ENCODE results near the gene NUDT1.

Gene NUDT1

DNA sequence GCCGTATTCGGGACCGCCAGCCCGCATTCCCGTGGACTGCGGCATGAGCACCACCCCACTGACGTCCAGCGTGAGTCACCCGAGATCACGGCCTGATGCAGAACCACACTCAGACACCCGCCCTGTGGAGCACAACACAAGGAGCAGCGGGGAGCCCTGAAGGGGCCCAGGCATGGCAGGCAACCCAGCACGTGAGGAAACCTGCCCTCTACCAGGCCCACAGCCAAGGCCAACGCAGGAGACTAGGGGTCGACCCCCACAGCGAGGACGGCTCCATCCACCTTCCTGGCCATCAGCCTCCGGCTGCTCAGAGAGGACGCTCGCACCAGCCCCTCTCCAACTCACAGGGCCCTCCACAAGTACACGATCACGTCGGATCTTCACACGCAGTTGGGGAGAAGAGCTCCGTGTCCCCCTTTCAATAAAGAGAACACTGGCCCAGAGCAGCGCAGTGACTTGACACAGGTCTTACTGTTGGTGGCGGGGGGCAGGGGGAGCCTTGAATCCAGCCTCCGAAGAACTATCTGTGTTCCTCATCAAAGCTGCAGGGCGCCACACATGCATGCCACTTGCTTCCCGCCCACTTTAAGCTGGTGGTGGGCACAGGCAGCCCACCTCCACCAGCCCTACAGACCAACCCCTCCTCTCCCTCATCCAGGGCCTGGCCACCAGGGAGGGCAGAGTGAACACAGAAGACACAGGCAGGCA, 31.3 kb upstream of the NUDT1 start:
- DNase-seq (ENCODE audit: low spot score in 2 of 2) (no peak), ATAC-seq (replicated peaks; ENCODE audit: extremely low read depth, poor library complexity, severe bottlenecking) (no peak)
- H3K27me3 Mint-ChIP-seq: no peaks in the 10 kb centered on the region
- H3K9me3 Mint-ChIP-seq: no peaks in the 10 kb centered on the region
- no peak overlapping the region for H3K27ac Mint-ChIP-seq (ENCODE audit: low read depth)
- no peak overlapping the region for H3K4me3 Mint-ChIP-seq
- peaks cover 10% of the 10 kb centered on the region for H3K36me3 Mint-ChIP-seq (ENCODE audit: insufficient read depth)
- H3K4me1 Mint-ChIP-seq: peaks cover 11% of the 10 kb centered on the region

GRCh38 chr7:2211259-2211880, 30.7 kb upstream of the NUDT1 start:
- DNase-seq (ENCODE audit: low spot score in 2 of 2): no peak
- peaks cover 14% of the 10 kb centered on the region for H3K4me1 Mint-ChIP-seq

DNA sequence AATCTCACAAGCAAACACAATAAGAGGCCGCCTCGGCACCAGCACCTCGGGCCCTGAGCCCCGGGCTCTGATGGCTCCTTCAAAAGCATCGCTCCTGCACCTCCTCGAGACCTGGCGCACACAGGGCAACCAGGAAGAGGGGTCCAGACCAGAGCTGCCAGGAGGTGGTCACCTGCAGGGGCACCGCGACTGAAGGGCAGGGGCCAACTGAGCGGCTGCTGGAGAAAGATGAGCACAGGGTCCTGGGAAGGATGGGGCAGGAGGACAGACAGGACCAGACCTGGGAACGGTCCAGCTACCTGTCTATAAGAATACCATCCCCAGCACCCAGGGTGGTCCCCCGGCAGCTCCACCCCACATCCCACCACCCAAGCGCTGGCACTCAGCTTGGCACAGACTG, 30.1 kb upstream of the NUDT1 start:
- peaks cover 12% of the 10 kb centered on the region for H3K36me3 Mint-ChIP-seq (ENCODE audit: insufficient read depth)
- no peak overlapping the region for H3K4me3 Mint-ChIP-seq
- no peak for DNase-seq (ENCODE audit: low spot score in 2 of 2)
- H3K27me3 Mint-ChIP-seq: no peaks in the 10 kb centered on the region
- ATAC-seq (replicated peaks; ENCODE audit: extremely low read depth, poor library complexity, severe bottlenecking): no peak
- H3K27ac Mint-ChIP-seq (ENCODE audit: low read depth): no peak overlapping the region
- H3K4me1 Mint-ChIP-seq: peaks cover 14% of the 10 kb centered on the region
- H3K9me3 Mint-ChIP-seq: no peaks in the 10 kb centered on the region

More at GRCh38 chr7:2211259-2211880, 30.7 kb upstream of the NUDT1 start:
- no peak overlapping the region for H3K4me3 Mint-ChIP-seq
- H3K36me3 Mint-ChIP-seq (ENCODE audit: insufficient read depth): peaks cover 13% of the 10 kb centered on the region
- no peaks in the 10 kb centered on the region for H3K27me3 Mint-ChIP-seq
- peak overlapping the region; percentile 41 for H3K27ac Mint-ChIP-seq (ENCODE audit: low read depth)
- ATAC-seq (replicated peaks; ENCODE audit: extremely low read depth, poor library complexity, severe bottlenecking): no peak
- no peaks in the 10 kb centered on the region for H3K9me3 Mint-ChIP-seq

DNA sequence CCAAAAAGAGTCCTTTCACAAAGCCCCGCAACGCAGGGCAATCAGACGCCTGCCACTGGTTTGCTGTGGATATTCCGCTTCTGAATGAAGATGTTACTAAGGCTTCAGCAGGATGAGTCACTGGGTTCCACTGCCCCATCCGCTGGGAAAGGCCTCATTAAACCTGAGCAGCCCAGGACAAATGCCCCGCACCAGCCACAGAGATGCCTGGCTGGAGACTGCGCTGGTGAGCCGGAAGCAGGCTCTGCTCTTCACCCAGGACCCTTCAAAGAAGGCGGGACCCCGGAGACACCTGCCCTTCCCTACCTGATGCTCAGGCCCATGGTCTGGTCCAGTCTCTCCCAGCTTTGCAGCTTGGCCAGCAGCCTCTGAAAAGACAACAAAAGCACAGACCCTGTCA, 29.1 kb upstream of the NUDT1 start:
- no peak for DNase-seq (ENCODE audit: low spot score in 2 of 2)
- ATAC-seq (replicated peaks; ENCODE audit: extremely low read depth, poor library complexity, severe bottlenecking): no peak
- Mint-ChIP-seq H3K27ac (ENCODE audit: low read depth) (no peak overlapping the region), H3K36me3 (ENCODE audit: insufficient read depth) (peaks cover 16% of the 10 kb centered on the region), H3K27me3 (no peaks in the 10 kb centered on the region), H3K4me3 (no peak overlapping the region), H3K4me1 (peaks cover 14% of the 10 kb centered on the region), H3K9me3 (no peaks in the 10 kb centered on the region)

GRCh38 chr7:2213551-2214215, 28.3 kb upstream of the NUDT1 start:
- H3K4me3 Mint-ChIP-seq: no peak overlapping the region
- H3K4me1 Mint-ChIP-seq: peaks cover 14% of the 10 kb centered on the region
- peaks cover 18% of the 10 kb centered on the region for H3K36me3 Mint-ChIP-seq (ENCODE audit: insufficient read depth)
- ATAC-seq (replicated peaks; ENCODE audit: extremely low read depth, poor library complexity, severe bottlenecking): no peak
- peak overlapping the region; percentile 38 for H3K27ac Mint-ChIP-seq (ENCODE audit: low read depth)
- no peaks in the 10 kb centered on the region for H3K9me3 Mint-ChIP-seq
- DNase-seq (ENCODE audit: low spot score in 2 of 2): no peak
- H3K27me3 Mint-ChIP-seq: no peaks in the 10 kb centered on the region

DNA sequence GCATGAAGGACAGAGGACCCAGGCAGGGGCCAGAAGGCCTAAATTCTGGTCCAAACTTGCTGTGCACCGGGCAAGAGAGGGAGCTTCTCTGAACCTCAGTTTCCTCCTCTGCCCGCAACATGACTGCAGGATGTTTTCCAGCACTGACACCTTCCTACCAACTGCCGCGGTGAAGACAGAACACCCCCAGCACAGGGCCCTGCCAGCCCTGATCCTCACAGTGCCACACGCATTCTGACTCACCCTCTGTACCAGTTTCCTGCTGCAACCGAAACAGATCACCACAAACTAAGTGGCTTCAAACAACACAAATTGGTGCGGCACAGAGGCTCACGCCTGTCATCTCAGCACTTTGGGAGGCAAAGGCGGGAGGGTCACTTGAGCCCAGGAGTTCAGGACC, 27.4 kb upstream of the NUDT1 start:
- Mint-ChIP-seq H3K4me1 (peaks cover 14% of the 10 kb centered on the region), H3K36me3 (ENCODE audit: insufficient read depth) (peaks cover 18% of the 10 kb centered on the region), H3K27me3 (no peaks in the 10 kb centered on the region), H3K9me3 (no peaks in the 10 kb centered on the region), H3K4me3 (no peak overlapping the region), H3K27ac (ENCODE audit: low read depth) (no peak overlapping the region)
- DNase-seq (ENCODE audit: low spot score in 2 of 2): no peak
- ATAC-seq (replicated peaks; ENCODE audit: extremely low read depth, poor library complexity, severe bottlenecking): no peak

DNA sequence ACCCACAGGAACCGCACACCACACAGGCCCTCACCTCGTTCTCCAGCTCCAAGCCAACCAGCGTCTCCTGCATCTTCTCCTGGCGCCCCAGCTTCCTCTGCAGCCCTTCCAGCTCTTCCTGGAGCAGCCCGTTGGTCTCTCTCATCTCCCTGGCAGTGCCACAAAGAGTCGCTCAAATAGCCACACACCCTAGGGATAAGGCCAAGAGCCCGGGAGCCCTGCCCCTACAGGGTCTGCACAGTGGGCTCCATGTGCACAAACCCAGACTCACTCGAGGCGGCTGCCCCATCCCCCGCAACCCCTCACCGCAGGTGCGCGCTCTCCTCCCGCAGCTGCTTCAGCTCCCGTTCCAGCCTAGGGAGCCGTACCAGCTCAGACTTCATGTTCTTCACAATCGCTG, 26.2 kb upstream of the NUDT1 start:
- H3K4me3 Mint-ChIP-seq: no peak overlapping the region
- no peak for ATAC-seq (replicated peaks; ENCODE audit: extremely low read depth, poor library complexity, severe bottlenecking)
- peaks cover 19% of the 10 kb centered on the region for H3K4me1 Mint-ChIP-seq
- no peaks in the 10 kb centered on the region for H3K27me3 Mint-ChIP-seq
- H3K36me3 Mint-ChIP-seq (ENCODE audit: insufficient read depth): peaks cover 18% of the 10 kb centered on the region
- H3K9me3 Mint-ChIP-seq: no peaks in the 10 kb centered on the region
- DNase-seq (ENCODE audit: low spot score in 2 of 2): no peak
- no peak overlapping the region for H3K27ac Mint-ChIP-seq (ENCODE audit: low read depth)

GRCh38 chr7:2217206-2217605, 24.8 kb upstream of the NUDT1 start:
- peaks cover 21% of the 10 kb centered on the region for H3K36me3 Mint-ChIP-seq (ENCODE audit: insufficient read depth)
- peaks cover 19% of the 10 kb centered on the region for H3K4me1 Mint-ChIP-seq
- no peak overlapping the region for H3K27ac Mint-ChIP-seq (ENCODE audit: low read depth)
- no peak for DNase-seq (ENCODE audit: low spot score in 2 of 2)
- no peaks in the 10 kb centered on the region for H3K9me3 Mint-ChIP-seq
- H3K4me3 Mint-ChIP-seq: no peak overlapping the region
- no peaks in the 10 kb centered on the region for H3K27me3 Mint-ChIP-seq
- ATAC-seq (replicated peaks; ENCODE audit: extremely low read depth, poor library complexity, severe bottlenecking): no peak

- H3K27me3 Mint-ChIP-seq: no peaks in the 10 kb centered on the region
- ATAC-seq (replicated peaks; ENCODE audit: extremely low read depth, poor library complexity, severe bottlenecking): no peak
- H3K36me3 Mint-ChIP-seq (ENCODE audit: insufficient read depth): peaks cover 21% of the 10 kb centered on the region
- no peak overlapping the region for H3K4me3 Mint-ChIP-seq
- no peak overlapping the region for H3K27ac Mint-ChIP-seq (ENCODE audit: low read depth)
- no peak for DNase-seq (ENCODE audit: low spot score in 2 of 2)
- H3K9me3 Mint-ChIP-seq: no peaks in the 10 kb centered on the region
- H3K4me1 Mint-ChIP-seq: peaks cover 19% of the 10 kb centered on the region
Observed at GRCh38 chr7:2217716-2218443, 24.1 kb upstream of the NUDT1 start.

DNA sequence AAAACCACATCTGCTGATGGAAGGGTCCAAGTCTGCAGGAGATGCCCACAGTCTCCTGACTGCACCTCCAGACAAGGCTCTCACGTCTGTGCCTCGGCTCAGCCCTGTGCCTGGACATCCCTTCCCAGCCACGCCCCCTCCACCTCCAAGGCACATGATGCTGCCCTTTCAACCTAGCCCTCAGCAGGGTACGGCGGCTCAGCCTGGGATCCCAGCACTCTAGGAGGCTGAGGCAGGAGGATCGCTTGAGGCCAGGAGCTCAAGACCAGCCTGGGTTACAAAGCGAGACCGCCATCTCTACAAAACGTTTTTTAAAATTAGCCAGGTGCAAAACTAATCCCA, 23.6 kb upstream of the NUDT1 start:
- Mint-ChIP-seq H3K27ac (ENCODE audit: low read depth) (no peak overlapping the region), H3K9me3 (no peaks in the 10 kb centered on the region), H3K4me3 (no peak overlapping the region), H3K36me3 (ENCODE audit: insufficient read depth) (peaks cover 21% of the 10 kb centered on the region), H3K4me1 (peaks cover 19% of the 10 kb centered on the region), H3K27me3 (no peaks in the 10 kb centered on the region)
- ATAC-seq (replicated peaks; ENCODE audit: extremely low read depth, poor library complexity, severe bottlenecking) (no peak), DNase-seq (ENCODE audit: low spot score in 2 of 2) (no peak)

DNA sequence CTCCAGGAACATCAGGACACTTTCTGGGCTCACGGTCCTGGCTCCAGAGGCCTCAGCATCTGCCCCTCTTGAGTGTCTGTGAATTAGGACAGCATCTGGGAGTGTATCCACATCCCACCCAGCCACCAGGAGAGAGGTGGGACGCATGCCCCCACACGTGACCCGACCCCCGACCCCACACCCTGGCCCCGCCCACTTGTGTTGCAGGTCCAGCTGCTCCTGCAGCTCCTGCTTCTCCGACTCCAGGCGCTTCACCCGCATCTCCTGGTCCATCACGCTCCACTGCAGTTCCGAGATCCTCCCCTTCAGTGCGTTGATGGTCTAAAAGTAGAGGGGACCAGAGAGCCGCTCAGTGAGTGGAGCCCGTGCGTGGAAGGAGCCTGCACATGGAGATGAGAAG, 22.9 kb upstream of the NUDT1 start:
- Mint-ChIP-seq H3K27ac (ENCODE audit: low read depth) (peak overlapping the region; percentile 29), H3K36me3 (ENCODE audit: insufficient read depth) (peaks cover 20% of the 10 kb centered on the region), H3K9me3 (no peaks in the 10 kb centered on the region), H3K4me1 (peaks cover 16% of the 10 kb centered on the region), H3K4me3 (no peak overlapping the region), H3K27me3 (no peaks in the 10 kb centered on the region)
- ATAC-seq (replicated peaks; ENCODE audit: extremely low read depth, poor library complexity, severe bottlenecking): no peak
- DNase-seq (ENCODE audit: low spot score in 2 of 2): no peak

- no peaks in the 10 kb centered on the region for H3K27me3 Mint-ChIP-seq
- H3K9me3 Mint-ChIP-seq: no peaks in the 10 kb centered on the region
- peak overlapping the region; percentile 29 for H3K27ac Mint-ChIP-seq (ENCODE audit: low read depth)
- peaks cover 15% of the 10 kb centered on the region for H3K4me1 Mint-ChIP-seq
- no peak for DNase-seq (ENCODE audit: low spot score in 2 of 2)
- no peak for ATAC-seq (replicated peaks; ENCODE audit: extremely low read depth, poor library complexity, severe bottlenecking)
- H3K4me3 Mint-ChIP-seq: no peak overlapping the region
- peaks cover 19% of the 10 kb centered on the region for H3K36me3 Mint-ChIP-seq (ENCODE audit: insufficient read depth)
Observed at GRCh38 chr7:2219606-2220005, 22.4 kb upstream of the NUDT1 start.
